Cardiac fibroblast (primary cell): ENCODE measurements around the gene NGEF.
"Not testable (repeated sequence)": the region's sequence is repeated elsewhere in the genome, so short reads cannot be mapped to it uniquely, and the experiment has no call there.

Experiments
- DNase-seq, 2 donors: peaks; one replicate each; pipeline versions ENCODE4 v3.0.0 to v3.0.0-alpha.2; 2010; ENCODE audit warnings: low read depth in 2 of 2
- H3K4me3 ChIP-seq, 2 donors: replicated peaks in 1 of 2; 1 replicate in 1 of 2; 2 replicates in 1 of 2; pipeline ENCODE4 v1.5.1; 2011; ENCODE audit warnings: low read depth in 2 of 2, low read length in 2 of 2, mild to moderate bottlenecking in 2 of 2, moderate library complexity in 1 of 2
- CTCF ChIP-seq: IDR thresholded peaks from one replicate; pipeline ENCODE4 v1.5.1; 2011; ENCODE audit warnings: low read depth, mild to moderate bottlenecking, low read length, inconsistent platforms

The NGEF gene

DNA sequence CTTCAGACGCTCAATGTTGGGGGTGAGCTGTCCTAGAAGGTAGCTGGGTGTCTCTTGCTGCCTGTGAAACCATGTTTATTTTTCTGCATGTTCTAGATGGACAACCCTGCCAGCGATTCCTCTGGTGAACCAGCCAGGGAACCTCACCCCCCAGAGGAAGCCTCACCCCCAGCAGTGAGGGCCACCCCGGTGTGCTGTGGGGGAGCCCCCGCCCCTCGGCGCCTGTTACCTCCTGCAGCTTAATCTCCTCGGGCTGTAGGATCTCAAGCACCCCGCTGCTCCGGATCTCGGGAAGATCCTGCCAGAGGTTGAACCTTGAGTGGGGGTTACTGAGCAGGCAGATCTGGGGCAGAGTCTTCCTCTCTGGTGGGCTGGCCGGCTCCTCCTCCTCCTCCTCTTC is 93.0 kb downstream of the NGEF start:
- no peak for TF ChIP-seq CTCF
- no peak overlapping the region for H3K4me3 ChIP-seq

GRCh38 chr2:232919141-232919540 is 93.9 kb downstream of the NGEF start:
- no peak for TF ChIP-seq CTCF
- no peak for DNase-seq
- H3K4me3 ChIP-seq: no peak overlapping the region

More for the DNA sequence above, 93.0 kb downstream of the NGEF start:
- no peak for DNase-seq

GRCh38 chr2:232913903-232914302 is 99.2 kb downstream of the NGEF start:
- H3K4me3 ChIP-seq: no peak overlapping the region
- no peak for TF ChIP-seq CTCF
- DNase-seq: no peak

- no peak for DNase-seq
- TF ChIP-seq CTCF: no peak
- H3K4me3 ChIP-seq: no peak overlapping the region
These were observed 101.3 kb downstream of the NGEF start for GRCh38 chr2:232911712-232912277.

- no peak for TF ChIP-seq CTCF
- no peak for DNase-seq
- no peak overlapping the region for H3K4me3 ChIP-seq
These were observed 102.7 kb downstream of the NGEF start for GRCh38 chr2:232910376-232910775.

GRCh38 chr2:232908695-232909094 is 104.4 kb downstream of the NGEF start:
- no peak overlapping the region for H3K4me3 ChIP-seq
- DNase-seq: no peak
- no peak for TF ChIP-seq CTCF

DNA sequence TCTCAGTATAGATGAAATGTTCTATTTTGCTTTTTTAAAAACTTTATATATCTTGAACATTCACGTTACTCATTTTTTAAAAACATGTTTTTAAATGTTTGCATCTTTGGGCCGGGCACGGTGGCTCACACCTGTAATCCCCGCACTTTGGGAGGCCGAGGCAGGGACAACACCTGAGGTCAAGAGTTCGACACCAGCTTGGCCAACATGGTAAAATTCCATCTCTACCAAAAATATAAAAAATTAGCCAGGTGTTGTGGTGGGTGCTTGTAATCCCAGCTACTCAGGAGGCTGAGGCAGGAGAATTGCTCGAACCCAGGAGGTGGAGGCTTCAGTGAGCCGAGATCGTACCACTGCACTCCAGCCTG is 105.4 kb downstream of the NGEF start:
- not testable (repeated sequence) for DNase-seq, H3K4me3 ChIP-seq

DNA sequence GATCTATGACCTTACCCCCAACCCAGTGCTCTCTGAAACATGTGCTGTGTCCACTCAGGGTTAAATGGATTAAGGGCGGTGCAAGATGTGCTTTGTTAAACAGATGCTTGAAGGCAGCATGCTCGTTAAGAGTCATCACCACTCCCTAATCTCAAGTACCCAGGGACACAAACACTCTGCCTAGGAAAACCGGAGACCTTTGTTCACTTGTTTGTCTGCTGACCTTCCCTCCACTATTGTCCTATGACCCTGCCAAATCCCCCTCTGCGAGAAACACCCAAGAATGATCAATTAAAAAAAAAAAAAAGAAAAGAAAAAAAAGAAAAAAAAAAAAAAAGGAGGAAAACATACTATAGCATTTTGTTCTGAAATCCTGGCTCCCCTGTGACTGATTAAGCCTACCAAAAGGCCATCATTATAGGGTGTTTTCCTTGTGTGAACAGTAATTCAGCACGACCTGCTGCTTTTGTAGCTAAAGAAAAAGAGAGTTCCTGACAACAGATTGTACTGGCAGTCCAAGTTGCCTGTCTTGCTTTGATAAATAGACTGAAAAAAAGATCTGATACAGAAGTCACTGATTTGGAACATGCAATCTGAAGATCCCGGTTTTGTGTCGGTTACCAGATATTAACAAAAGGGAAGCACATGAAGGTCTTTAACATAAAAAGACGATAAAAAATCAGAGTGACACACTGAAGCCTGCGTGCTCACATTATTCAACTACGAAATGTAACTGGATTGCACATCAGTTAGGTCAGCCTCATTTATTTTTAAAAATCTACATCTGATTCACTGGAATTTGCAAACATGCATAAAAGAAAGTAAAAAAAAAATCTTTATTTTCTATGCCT is 106.0 kb downstream of the NGEF start:
- H3K4me3 ChIP-seq, DNase-seq: not testable (repeated sequence)
